GM19240 (cell line): ENCODE measurements around the gene RAVER1.
A peak's percentile ranks its signal among the peaks of the same experiment; 100 is the strongest.
"Not testable (repeated sequence)": the region's sequence is repeated elsewhere in the genome, so short reads cannot be mapped to it uniquely, and the experiment has no call there.

ENCODE experiments used
- DNase-seq: peaks from one replicate; pipeline ENCODE4 v3.0.0; 2011; ENCODE audit warnings: low spot score; ENCODE audit not compliant: insufficient read length

RAVER1 gene

GRCh38 chr19:10332965-10333757, at the start of gene RAVER1:
RAVER1 (minus strand) TSS chr19:10333529; CDS start chr19:10333507, 22 bp downstream.
- peak; percentile 98 for DNase-seq

GRCh38 chr19:10383223-10383499, 49.8 kb upstream of the RAVER1 start:
- not testable (repeated sequence) for DNase-seq

GRCh38 chr19:10380313-10381102, 47.2 kb upstream of the RAVER1 start, which contains the start of gene TYK2:
TYK2 (minus strand) TSS chr19:10380572; CDS start chr19:10378406, 2,166 bp downstream.
- DNase-seq, result peak; percentile 99

GRCh38 chr19:10379880-10380312, 46.6 kb upstream of the RAVER1 start:
- DNase-seq, result no peak

GRCh38 chr19:10378124-10378523, 44.8 kb upstream of the RAVER1 start:
- no peak for DNase-seq

GRCh38 chr19:10377140-10377640, 43.9 kb upstream of the RAVER1 start:
- DNase-seq, result not testable (repeated sequence)

GRCh38 chr19:10374931-10375330, 41.6 kb upstream of the RAVER1 start:
- DNase-seq, result no peak

GRCh38 chr19:10372690-10373089, 39.4 kb upstream of the RAVER1 start:
- no peak for DNase-seq

GRCh38 chr19:10368101-10368803, 34.9 kb upstream of the RAVER1 start:
- DNase-seq, result no peak

GRCh38 chr19:10366950-10367512, 33.7 kb upstream of the RAVER1 start:
- DNase-seq, result not testable (repeated sequence)

GRCh38 chr19:10365518-10365917, 32.2 kb upstream of the RAVER1 start:
- no peak for DNase-seq

- no peak for DNase-seq
Measured at GRCh38 chr19:10364644-10365043, 31.3 kb upstream of the RAVER1 start.

GRCh38 chr19:10363789-10364281, 30.5 kb upstream of the RAVER1 start:
- DNase-seq, result no peak

GRCh38 chr19:10362259-10362658, 28.9 kb upstream of the RAVER1 start:
- DNase-seq, result no peak

GRCh38 chr19:10361569-10362011, 28.3 kb upstream of the RAVER1 start:
- DNase-seq, result no peak

GRCh38 chr19:10356431-10356830, 23.1 kb upstream of the RAVER1 start:
- DNase-seq, result no peak

GRCh38 chr19:10353793-10354391, 20.6 kb upstream of the RAVER1 start:
- no peak for DNase-seq

- DNase-seq, result no peak
Measured at GRCh38 chr19:10352764-10353671, 19.7 kb upstream of the RAVER1 start.

GRCh38 chr19:10346509-10346908, 13.2 kb upstream of the RAVER1 start:
- no peak for DNase-seq

- DNase-seq, result no peak
Measured at GRCh38 chr19:10344780-10345179, 11.5 kb upstream of the RAVER1 start.
